ENCODE measurements around the gene MCF2L2.
"Not testable (repeated sequence)": the region's sequence is repeated elsewhere in the genome, so short reads cannot be mapped to it uniquely, and the experiment has no call there.

The MCF2L2 gene

GRCh38 chr3:183375337-183375736, 53.1 kb downstream of the MCF2L2 start:
- H3K27ac ChIP-seq, result no peak overlapping the region
- TF ChIP-seq CTCF (conservative IDR thresholded peaks at IDR 0.05), result no peak

GRCh38 chr3:183372911-183373310, 55.5 kb downstream of the MCF2L2 start:
- no peak for TF ChIP-seq CTCF (conservative IDR thresholded peaks at IDR 0.05)
- no peak overlapping the region for H3K27ac ChIP-seq

GRCh38 chr3:183371600-183371968, 56.8 kb downstream of the MCF2L2 start:
- not testable (repeated sequence) for H3K27ac ChIP-seq

- no peak for TF ChIP-seq CTCF (conservative IDR thresholded peaks at IDR 0.05)
- no peak overlapping the region for H3K27ac ChIP-seq
These were observed 58.0 kb downstream of the MCF2L2 start for GRCh38 chr3:183370391-183370790.

- no peak overlapping the region for H3K27ac ChIP-seq
- no peak for TF ChIP-seq CTCF (conservative IDR thresholded peaks at IDR 0.05)
These were observed 58.8 kb downstream of the MCF2L2 start for GRCh38 chr3:183369627-183370026.

GRCh38 chr3:183369117-183369516, 59.3 kb downstream of the MCF2L2 start:
- H3K27ac ChIP-seq, result no peak overlapping the region

GRCh38 chr3:183360971-183361624, 67.3 kb downstream of the MCF2L2 start:
- no peak for TF ChIP-seq CTCF (conservative IDR thresholded peaks at IDR 0.05)
- no peak overlapping the region for H3K27ac ChIP-seq

More at GRCh38 chr3:183369117-183369516, 59.3 kb downstream of the MCF2L2 start:
- no peak for TF ChIP-seq CTCF (conservative IDR thresholded peaks at IDR 0.05)

- H3K27ac ChIP-seq, result no peak overlapping the region
- TF ChIP-seq CTCF (conservative IDR thresholded peaks at IDR 0.05), result no peak
These were observed 69.4 kb downstream of the MCF2L2 start for GRCh38 chr3:183359036-183359435.

All from VCaP (cell line).